GM23338 (cell line): Measurements from ENCODE around the gene SPATA25.

ENCODE experiments used
- CREB1 ChIP-seq: fragments of 250-450 bp; sonication (Bioruptor Pico); IDR thresholded peaks from 2 replicates; pipeline ENCODE4 v1.5.0; 2020; ENCODE audit warnings: low read depth, mild to moderate bottlenecking, moderate library complexity
- EZH2 ChIP-seq: fragments of 200-600 bp; sonication (generic); IDR thresholded peaks from one replicate; pipeline ENCODE4 v1.8.0; 2017; ENCODE audit warnings: antibody characterized with exemption, mild to moderate bottlenecking, low read depth; ENCODE audit not compliant: unreplicated experiment
- EZH2phosphoT487 ChIP-seq: fragments of 200-600 bp; sonication (generic); IDR thresholded peaks from one replicate; pipeline ENCODE4 v1.8.1; 2018; ENCODE audit warnings: antibody characterized with exemption; ENCODE audit not compliant: unreplicated experiment
- JUNB ChIP-seq: IDR thresholded peaks from one replicate; pipeline ENCODE4 v1.6.1; 2016; ENCODE audit warnings: antibody characterized with exemption; ENCODE audit not compliant: unreplicated experiment
- POLR2AphosphoS5 ChIP-seq: IDR thresholded peaks from 2 replicates; pipeline ENCODE4 v1.6.1; 2016; ENCODE audit warnings: antibody characterized with exemption, low read depth
- STAT1 ChIP-seq: IDR thresholded peaks from one replicate; pipeline ENCODE4 v1.6.1; 2016; ENCODE audit warnings: antibody characterized with exemption; ENCODE audit not compliant: unreplicated experiment
- ZNF114 ChIP-seq: fragments of 250-450 bp; sonication (Bioruptor Pico); IDR thresholded peaks from 2 replicates; pipeline ENCODE4 v1.5.0; 2020; ENCODE audit warnings: mild to moderate bottlenecking, moderate library complexity
- ZNF331 ChIP-seq: fragments of 250-450 bp; sonication (Bioruptor Pico); IDR thresholded peaks from 2 replicates; pipeline ENCODE4 v1.5.0; 2020; ENCODE audit warnings: low read depth, mild to moderate bottlenecking, moderate library complexity
- TF ChIP-seq, protein P1 (sequence below), 2 experiments: fragments of 200-600 bp in 1 of 2; sonication (generic) in 1 of 2; conservative IDR thresholded peaks; 2 replicates each; pipeline versions ENCODE4 v1.5.1 to v1.6.1; 2016 to 2017; ENCODE audit warnings: antibody characterized with exemption in 2 of 2, low read depth in 2 of 2, mild to moderate bottlenecking in 2 of 2, moderate library complexity in 1 of 2
- TF ChIP-seq, protein P2 (sequence below): IDR thresholded peaks from one replicate; pipeline ENCODE4 v1.6.1; 2018; ENCODE audit warnings: antibody characterized with exemption; ENCODE audit not compliant: unreplicated experiment
- TF ChIP-seq, protein P3 (sequence below): IDR thresholded peaks from 2 replicates; pipeline ENCODE4 v1.6.1; 2016; ENCODE audit warnings: antibody characterized with exemption
- TF ChIP-seq, protein P4 (sequence below): fragments of 250-450 bp; sonication (Bioruptor Pico); IDR thresholded peaks from 2 replicates; pipeline ENCODE4 v1.5.0; 2020; ENCODE audit warnings: mild to moderate bottlenecking, moderate library complexity

DNA sequence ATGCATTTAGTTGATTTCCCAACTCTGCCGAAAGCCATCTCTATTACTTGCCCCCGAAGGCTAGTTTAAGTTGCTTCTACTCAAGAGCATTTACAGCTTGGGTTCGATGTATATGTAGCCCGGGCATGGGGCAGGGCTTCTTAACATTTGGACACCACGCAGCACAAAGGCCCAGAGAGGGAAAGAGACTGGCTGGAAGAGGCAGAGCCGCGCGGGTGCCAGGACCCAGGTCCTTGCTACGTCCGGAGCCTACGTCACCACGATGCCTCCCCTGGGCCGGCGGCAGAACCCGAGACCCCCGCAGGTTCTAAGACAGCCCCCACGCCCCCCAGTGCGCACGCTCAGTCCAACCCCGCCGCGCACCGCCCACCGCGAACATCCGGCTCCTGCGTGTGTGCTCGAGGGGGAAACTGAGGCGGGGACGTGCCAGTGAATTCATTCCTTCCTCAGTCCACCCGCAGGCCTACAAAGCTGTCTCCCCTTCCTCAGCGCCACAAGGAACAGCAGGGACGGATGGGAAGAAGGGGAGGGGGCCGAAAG, 46.7 kb upstream of the SPATA25 start:
- TF ChIP-seq EZH2 (no peak), POLR2AphosphoS5 (no peak), CREB1 (CRISPR knock-in tag) (peak; percentile 81), EZH2phosphoT487 (no peak), JUNB (no peak), STAT1 (no peak), ZNF114 (CRISPR knock-in tag) (no peak), ZNF331 (CRISPR knock-in tag) (no peak)
- TF ChIP-seq, protein P1, sequence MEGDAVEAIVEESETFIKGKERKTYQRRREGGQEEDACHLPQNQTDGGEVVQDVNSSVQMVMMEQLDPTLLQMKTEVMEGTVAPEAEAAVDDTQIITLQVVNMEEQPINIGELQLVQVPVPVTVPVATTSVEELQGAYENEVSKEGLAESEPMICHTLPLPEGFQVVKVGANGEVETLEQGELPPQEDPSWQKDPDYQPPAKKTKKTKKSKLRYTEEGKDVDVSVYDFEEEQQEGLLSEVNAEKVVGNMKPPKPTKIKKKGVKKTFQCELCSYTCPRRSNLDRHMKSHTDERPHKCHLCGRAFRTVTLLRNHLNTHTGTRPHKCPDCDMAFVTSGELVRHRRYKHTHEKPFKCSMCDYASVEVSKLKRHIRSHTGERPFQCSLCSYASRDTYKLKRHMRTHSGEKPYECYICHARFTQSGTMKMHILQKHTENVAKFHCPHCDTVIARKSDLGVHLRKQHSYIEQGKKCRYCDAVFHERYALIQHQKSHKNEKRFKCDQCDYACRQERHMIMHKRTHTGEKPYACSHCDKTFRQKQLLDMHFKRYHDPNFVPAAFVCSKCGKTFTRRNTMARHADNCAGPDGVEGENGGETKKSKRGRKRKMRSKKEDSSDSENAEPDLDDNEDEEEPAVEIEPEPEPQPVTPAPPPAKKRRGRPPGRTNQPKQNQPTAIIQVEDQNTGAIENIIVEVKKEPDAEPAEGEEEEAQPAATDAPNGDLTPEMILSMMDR (conservative IDR thresholded peaks at IDR 0.05; ENCODE audit: low read depth in 2 of 2): no peak
- TF ChIP-seq, protein P2, sequence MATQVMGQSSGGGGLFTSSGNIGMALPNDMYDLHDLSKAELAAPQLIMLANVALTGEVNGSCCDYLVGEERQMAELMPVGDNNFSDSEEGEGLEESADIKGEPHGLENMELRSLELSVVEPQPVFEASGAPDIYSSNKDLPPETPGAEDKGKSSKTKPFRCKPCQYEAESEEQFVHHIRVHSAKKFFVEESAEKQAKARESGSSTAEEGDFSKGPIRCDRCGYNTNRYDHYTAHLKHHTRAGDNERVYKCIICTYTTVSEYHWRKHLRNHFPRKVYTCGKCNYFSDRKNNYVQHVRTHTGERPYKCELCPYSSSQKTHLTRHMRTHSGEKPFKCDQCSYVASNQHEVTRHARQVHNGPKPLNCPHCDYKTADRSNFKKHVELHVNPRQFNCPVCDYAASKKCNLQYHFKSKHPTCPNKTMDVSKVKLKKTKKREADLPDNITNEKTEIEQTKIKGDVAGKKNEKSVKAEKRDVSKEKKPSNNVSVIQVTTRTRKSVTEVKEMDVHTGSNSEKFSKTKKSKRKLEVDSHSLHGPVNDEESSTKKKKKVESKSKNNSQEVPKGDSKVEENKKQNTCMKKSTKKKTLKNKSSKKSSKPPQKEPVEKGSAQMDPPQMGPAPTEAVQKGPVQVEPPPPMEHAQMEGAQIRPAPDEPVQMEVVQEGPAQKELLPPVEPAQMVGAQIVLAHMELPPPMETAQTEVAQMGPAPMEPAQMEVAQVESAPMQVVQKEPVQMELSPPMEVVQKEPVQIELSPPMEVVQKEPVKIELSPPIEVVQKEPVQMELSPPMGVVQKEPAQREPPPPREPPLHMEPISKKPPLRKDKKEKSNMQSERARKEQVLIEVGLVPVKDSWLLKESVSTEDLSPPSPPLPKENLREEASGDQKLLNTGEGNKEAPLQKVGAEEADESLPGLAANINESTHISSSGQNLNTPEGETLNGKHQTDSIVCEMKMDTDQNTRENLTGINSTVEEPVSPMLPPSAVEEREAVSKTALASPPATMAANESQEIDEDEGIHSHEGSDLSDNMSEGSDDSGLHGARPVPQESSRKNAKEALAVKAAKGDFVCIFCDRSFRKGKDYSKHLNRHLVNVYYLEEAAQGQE: no peak
- TF ChIP-seq, protein P3, sequence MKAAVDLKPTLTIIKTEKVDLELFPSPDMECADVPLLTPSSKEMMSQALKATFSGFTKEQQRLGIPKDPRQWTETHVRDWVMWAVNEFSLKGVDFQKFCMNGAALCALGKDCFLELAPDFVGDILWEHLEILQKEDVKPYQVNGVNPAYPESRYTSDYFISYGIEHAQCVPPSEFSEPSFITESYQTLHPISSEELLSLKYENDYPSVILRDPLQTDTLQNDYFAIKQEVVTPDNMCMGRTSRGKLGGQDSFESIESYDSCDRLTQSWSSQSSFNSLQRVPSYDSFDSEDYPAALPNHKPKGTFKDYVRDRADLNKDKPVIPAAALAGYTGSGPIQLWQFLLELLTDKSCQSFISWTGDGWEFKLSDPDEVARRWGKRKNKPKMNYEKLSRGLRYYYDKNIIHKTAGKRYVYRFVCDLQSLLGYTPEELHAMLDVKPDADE: no peak
- TF ChIP-seq, protein P4, sequence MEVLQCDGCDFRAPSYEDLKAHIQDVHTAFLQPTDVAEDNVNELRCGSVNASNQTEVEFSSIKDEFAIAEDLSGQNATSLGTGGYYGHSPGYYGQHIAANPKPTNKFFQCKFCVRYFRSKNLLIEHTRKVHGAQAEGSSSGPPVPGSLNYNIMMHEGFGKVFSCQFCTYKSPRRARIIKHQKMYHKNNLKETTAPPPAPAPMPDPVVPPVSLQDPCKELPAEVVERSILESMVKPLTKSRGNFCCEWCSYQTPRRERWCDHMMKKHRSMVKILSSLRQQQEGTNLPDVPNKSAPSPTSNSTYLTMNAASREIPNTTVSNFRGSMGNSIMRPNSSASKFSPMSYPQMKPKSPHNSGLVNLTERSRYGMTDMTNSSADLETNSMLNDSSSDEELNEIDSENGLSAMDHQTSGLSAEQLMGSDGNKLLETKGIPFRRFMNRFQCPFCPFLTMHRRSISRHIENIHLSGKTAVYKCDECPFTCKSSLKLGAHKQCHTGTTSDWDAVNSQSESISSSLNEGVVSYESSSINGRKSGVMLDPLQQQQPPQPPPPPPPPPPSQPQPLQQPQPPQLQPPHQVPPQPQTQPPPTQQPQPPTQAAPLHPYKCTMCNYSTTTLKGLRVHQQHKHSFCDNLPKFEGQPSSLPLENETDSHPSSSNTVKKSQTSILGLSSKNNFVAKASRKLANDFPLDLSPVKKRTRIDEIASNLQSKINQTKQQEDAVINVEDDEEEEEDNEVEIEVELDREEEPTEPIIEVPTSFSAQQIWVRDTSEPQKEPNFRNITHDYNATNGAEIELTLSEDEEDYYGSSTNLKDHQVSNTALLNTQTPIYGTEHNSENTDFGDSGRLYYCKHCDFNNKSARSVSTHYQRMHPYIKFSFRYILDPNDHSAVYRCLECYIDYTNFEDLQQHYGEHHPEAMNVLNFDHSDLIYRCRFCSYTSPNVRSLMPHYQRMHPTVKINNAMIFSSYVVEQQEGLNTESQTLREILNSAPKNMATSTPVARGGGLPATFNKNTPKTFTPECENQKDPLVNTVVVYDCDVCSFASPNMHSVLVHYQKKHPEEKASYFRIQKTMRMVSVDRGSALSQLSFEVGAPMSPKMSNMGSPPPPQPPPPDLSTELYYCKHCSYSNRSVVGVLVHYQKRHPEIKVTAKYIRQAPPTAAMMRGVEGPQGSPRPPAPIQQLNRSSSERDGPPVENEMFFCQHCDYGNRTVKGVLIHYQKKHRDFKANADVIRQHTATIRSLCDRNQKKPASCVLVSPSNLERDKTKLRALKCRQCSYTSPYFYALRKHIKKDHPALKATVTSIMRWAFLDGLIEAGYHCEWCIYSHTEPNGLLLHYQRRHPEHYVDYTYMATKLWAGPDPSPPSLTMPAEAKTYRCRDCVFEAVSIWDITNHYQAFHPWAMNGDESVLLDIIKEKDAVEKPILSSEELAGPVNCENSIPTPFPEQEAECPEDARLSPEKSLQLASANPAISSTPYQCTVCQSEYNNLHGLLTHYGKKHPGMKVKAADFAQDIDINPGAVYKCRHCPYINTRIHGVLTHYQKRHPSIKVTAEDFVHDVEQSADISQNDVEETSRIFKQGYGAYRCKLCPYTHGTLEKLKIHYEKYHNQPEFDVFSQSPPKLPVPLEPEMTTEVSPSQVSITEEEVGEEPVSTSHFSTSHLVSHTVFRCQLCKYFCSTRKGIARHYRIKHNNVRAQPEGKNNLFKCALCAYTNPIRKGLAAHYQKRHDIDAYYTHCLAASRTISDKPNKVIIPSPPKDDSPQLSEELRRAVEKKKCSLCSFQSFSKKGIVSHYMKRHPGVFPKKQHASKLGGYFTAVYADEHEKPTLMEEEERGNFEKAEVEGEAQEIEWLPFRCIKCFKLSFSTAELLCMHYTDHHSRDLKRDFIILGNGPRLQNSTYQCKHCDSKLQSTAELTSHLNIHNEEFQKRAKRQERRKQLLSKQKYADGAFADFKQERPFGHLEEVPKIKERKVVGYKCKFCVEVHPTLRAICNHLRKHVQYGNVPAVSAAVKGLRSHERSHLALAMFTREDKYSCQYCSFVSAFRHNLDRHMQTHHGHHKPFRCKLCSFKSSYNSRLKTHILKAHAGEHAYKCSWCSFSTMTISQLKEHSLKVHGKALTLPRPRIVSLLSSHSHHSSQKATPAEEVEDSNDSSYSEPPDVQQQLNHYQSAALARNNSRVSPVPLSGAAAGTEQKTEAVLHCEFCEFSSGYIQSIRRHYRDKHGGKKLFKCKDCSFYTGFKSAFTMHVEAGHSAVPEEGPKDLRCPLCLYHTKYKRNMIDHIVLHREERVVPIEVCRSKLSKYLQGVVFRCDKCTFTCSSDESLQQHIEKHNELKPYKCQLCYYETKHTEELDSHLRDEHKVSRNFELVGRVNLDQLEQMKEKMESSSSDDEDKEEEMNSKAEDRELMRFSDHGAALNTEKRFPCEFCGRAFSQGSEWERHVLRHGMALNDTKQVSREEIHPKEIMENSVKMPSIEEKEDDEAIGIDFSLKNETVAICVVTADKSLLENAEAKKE (CRISPR knock-in tag): no peak
